WTC11 (cell line): Measurements from ENCODE around the gene TRMT112.

ENCODE experiments used
- FOXK1 ChIP-seq: sonication (generic); formaldehyde crosslinking; IDR thresholded peaks from 2 replicates; pipeline ENCODE4 v1.8.0; 2022; ENCODE audit warnings: mild to moderate bottlenecking, moderate library complexity, missing genetic modification reagents
- NFE2L1 ChIP-seq: sonication (generic); formaldehyde crosslinking; IDR thresholded peaks from 2 replicates; pipeline ENCODE4 v1.8.1; 2023; ENCODE audit warnings: missing genetic modification reagents
- NR1H2 ChIP-seq: sonication (generic); formaldehyde crosslinking; IDR thresholded peaks from 2 replicates; pipeline ENCODE4 v1.9.0; 2021; ENCODE audit warnings: mild to moderate bottlenecking, moderate library complexity, missing genetic modification reagents
- RELA ChIP-seq: sonication (generic); formaldehyde crosslinking; IDR thresholded peaks from 2 replicates; pipeline ENCODE4 v1.8.1; 2022; ENCODE audit warnings: missing genetic modification reagents, mild to moderate bottlenecking, borderline replicate concordance
- TEAD1 ChIP-seq: sonication (generic); formaldehyde crosslinking; IDR thresholded peaks from 2 replicates; pipeline ENCODE4 v1.8.0; 2022; ENCODE audit warnings: mild to moderate bottlenecking, missing genetic modification reagents
- TF ChIP-seq, protein P1 (sequence below): fragments of 200-600 bp; IDR thresholded peaks from 2 replicates; pipeline ENCODE4 v1.8.0; 2022; ENCODE audit warnings: antibody characterized with exemption
- TF ChIP-seq, protein P2 (sequence below): sonication (generic); formaldehyde crosslinking; IDR thresholded peaks from 2 replicates; pipeline ENCODE4 v1.8.1; 2023; ENCODE audit warnings: mild to moderate bottlenecking, missing genetic modification reagents
- TF ChIP-seq, protein P3 (sequence below): sonication (generic); formaldehyde crosslinking; IDR thresholded peaks from 2 replicates; pipeline ENCODE4 v1.8.1; 2023; ENCODE audit warnings: mild to moderate bottlenecking, missing genetic modification reagents
- TF ChIP-seq, protein P4 (sequence below): sonication (generic); formaldehyde crosslinking; IDR thresholded peaks from 2 replicates; pipeline ENCODE4 v1.8.0; 2023; ENCODE audit warnings: mild to moderate bottlenecking, missing genetic modification reagents

GRCh38 chr11:64304032-64304315, 13.4 kb downstream of the TRMT112 start:
- TF ChIP-seq RELA (CRISPR knock-in tag) (no peak), NR1H2 (no peak), FOXK1 (CRISPR knock-in tag) (no peak), NFE2L1 (CRISPR knock-in tag) (no peak), TEAD1 (CRISPR knock-in tag) (no peak)
- TF ChIP-seq, protein P1, sequence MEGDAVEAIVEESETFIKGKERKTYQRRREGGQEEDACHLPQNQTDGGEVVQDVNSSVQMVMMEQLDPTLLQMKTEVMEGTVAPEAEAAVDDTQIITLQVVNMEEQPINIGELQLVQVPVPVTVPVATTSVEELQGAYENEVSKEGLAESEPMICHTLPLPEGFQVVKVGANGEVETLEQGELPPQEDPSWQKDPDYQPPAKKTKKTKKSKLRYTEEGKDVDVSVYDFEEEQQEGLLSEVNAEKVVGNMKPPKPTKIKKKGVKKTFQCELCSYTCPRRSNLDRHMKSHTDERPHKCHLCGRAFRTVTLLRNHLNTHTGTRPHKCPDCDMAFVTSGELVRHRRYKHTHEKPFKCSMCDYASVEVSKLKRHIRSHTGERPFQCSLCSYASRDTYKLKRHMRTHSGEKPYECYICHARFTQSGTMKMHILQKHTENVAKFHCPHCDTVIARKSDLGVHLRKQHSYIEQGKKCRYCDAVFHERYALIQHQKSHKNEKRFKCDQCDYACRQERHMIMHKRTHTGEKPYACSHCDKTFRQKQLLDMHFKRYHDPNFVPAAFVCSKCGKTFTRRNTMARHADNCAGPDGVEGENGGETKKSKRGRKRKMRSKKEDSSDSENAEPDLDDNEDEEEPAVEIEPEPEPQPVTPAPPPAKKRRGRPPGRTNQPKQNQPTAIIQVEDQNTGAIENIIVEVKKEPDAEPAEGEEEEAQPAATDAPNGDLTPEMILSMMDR: no peak
- TF ChIP-seq, protein P2, sequence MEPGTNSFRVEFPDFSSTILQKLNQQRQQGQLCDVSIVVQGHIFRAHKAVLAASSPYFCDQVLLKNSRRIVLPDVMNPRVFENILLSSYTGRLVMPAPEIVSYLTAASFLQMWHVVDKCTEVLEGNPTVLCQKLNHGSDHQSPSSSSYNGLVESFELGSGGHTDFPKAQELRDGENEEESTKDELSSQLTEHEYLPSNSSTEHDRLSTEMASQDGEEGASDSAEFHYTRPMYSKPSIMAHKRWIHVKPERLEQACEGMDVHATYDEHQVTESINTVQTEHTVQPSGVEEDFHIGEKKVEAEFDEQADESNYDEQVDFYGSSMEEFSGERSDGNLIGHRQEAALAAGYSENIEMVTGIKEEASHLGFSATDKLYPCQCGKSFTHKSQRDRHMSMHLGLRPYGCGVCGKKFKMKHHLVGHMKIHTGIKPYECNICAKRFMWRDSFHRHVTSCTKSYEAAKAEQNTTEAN (CRISPR knock-in tag): no peak
- TF ChIP-seq, protein P3, sequence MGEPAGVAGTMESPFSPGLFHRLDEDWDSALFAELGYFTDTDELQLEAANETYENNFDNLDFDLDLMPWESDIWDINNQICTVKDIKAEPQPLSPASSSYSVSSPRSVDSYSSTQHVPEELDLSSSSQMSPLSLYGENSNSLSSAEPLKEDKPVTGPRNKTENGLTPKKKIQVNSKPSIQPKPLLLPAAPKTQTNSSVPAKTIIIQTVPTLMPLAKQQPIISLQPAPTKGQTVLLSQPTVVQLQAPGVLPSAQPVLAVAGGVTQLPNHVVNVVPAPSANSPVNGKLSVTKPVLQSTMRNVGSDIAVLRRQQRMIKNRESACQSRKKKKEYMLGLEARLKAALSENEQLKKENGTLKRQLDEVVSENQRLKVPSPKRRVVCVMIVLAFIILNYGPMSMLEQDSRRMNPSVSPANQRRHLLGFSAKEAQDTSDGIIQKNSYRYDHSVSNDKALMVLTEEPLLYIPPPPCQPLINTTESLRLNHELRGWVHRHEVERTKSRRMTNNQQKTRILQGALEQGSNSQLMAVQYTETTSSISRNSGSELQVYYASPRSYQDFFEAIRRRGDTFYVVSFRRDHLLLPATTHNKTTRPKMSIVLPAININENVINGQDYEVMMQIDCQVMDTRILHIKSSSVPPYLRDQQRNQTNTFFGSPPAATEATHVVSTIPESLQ (CRISPR knock-in tag): no peak
- TF ChIP-seq, protein P4, sequence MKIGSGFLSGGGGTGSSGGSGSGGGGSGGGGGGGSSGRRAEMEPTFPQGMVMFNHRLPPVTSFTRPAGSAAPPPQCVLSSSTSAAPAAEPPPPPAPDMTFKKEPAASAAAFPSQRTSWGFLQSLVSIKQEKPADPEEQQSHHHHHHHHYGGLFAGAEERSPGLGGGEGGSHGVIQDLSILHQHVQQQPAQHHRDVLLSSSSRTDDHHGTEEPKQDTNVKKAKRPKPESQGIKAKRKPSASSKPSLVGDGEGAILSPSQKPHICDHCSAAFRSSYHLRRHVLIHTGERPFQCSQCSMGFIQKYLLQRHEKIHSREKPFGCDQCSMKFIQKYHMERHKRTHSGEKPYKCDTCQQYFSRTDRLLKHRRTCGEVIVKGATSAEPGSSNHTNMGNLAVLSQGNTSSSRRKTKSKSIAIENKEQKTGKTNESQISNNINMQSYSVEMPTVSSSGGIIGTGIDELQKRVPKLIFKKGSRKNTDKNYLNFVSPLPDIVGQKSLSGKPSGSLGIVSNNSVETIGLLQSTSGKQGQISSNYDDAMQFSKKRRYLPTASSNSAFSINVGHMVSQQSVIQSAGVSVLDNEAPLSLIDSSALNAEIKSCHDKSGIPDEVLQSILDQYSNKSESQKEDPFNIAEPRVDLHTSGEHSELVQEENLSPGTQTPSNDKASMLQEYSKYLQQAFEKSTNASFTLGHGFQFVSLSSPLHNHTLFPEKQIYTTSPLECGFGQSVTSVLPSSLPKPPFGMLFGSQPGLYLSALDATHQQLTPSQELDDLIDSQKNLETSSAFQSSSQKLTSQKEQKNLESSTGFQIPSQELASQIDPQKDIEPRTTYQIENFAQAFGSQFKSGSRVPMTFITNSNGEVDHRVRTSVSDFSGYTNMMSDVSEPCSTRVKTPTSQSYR (CRISPR knock-in tag): no peak
